Mucosa of gallbladder (tissue), 1 donor: Measurements from ENCODE around the gene VPS54. TPM values are rescaled to one million over a fixed set of nuclear protein-coding genes. Genes with fewer than 3 reads are reported as not detected.
"Not testable (repeated sequence)": the region's sequence is repeated elsewhere in the genome, so short reads cannot be mapped to it uniquely, and the experiment has no call there.

Experiments
- DNase-seq: peaks from one replicate; pipeline ENCODE4 v3.0.0-alpha.2; 2020; ENCODE audit warnings: low spot score
- total RNA-seq: library from RNA; stranded (reverse); gene quantifications from one replicate; pipeline ENCODE4 v1.2.1, GENCODE V29; 2021
- donor health status: DM: no; HTN: no; CAD: no.

The VPS54 gene
- total RNA-seq, 1 donor from 2014 or later = 22.9 TPM

- DNase-seq = not testable (repeated sequence)
These were observed 24.7 kb downstream of the VPS54 start for GRCh38 chr2:63994329-63995070.

GRCh38 chr2:63993871-63994270 lies 25.4 kb downstream of the VPS54 start:
- DNase-seq = no peak

- DNase-seq = not testable (repeated sequence)
These were observed 26.1 kb downstream of the VPS54 start for GRCh38 chr2:63993130-63993584.

DNA sequence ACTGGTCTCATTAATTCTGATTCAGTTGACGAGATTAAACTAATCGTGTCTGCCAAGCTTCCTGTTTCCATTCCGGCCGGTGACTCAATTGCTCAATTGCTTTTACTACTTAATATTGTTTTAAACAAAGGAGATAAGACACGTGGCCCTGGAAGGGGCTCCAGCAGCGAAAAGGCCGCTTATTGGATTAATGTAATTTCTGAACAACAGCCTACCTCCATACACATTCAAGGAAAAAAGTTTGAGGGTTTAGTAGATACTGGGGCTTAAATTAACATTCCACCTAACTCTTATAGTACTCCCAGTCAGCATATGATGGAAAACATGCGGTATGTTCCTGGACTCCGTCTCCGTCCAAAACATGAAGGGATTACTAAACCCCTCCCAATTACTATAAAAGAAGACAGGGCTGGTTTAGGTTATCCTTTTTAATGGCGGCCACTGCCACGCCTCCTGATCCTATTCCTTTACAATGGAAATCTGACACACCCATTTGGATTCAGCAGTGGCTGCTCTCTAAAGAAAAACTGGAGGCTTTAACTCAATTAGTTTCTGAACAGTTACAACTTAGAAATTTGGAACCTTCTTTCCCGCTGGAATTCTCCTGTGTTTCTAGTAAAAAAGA lies 27.1 kb downstream of the VPS54 start:
- DNase-seq = no peak

DNA sequence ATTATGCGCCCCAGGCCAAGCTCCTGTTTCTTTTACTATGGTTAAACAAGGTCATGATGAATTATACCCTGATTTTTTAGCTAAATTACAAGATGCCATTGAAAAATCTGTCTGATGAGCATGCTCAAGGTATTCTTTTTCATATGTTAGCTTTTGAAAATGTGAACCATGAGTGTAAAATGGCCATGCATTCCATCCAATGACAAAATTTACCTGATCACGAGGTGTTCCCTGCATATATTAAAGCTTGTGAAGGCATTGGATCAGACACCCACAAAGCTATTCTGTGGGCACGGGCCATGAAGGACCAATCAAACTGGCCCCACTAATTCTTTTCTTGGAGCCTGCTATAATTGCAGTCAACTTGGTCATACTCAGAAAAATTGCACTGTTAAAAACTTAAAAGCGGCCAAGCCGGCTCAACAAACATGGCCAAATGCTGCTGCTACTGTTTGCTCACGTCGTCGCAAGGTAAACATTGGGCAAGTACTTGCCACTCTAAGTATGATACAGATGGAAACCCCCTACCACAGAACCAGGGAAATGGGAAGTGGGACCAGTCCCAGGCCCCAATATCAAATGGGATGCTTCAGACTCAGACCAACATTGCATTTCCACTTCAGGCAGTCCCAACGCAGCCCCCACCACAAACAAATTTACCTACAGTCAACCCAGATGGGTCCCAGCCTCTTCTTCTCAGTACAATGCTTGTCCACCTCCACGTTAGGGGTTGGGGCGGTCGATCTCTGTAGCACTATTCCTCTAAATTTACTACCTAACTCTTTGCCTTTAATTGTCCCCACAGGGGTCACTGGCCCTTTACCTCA lies 27.8 kb downstream of the VPS54 start:
- DNase-seq = not testable (repeated sequence)

GRCh38 chr2:63990072-63990471 lies 29.2 kb downstream of the VPS54 start:
- no peak for DNase-seq

DNA sequence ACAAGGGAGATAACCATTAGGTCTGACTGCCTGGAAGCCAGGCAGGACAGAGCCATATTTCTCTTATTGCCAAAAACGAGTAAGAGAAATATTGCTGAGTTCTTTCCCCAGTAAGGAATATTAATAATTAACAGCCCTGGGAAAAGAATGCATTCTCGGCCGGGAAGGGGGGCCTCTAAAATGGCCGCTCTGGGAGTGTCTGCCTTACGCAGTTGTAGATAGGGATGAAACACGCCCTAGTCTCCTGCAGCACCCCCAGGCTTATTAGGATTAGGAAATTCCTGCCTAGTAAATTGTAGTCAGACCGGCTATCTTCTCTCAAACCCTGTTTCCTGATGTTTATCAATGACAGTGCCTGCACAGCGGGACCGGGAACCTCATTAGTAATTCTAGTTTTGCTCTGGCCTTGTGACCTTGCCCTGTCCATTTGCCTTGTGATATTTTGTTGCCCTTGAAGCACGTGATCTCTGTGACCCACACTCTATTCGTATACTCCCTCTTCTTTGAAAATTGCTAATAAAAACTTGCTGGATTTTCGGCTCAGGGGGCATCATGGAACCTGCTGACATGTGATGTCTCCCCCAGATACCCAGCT lies 30.3 kb downstream of the VPS54 start:
- not testable (repeated sequence) for DNase-seq

- no peak for DNase-seq
These were observed 34.4 kb downstream of the VPS54 start for GRCh38 chr2:63984606-63985359.

- DNase-seq = no peak
These were observed 35.1 kb downstream of the VPS54 start for GRCh38 chr2:63983986-63984605.

DNA sequence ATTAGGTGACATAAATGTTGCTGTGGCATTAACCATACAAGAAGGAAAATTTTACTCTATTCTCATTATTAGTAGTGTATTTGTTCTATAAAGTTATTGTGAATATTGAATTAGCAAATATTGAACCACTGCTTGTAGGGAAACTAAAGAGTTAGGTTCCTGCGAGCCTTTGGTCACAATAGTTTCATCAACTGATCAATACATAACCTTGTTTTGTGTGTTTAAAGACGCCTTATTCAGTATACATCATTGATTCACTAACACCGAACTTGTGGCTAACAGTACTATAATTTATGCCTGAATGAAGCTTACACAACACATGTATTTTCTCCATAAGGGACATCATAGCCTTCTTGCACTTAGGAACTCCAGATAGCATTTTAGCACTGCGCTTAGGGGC lies 36.9 kb downstream of the VPS54 start:
- no peak for DNase-seq

- no peak for DNase-seq
These were observed 37.5 kb downstream of the VPS54 start for GRCh38 chr2:63981702-63982103.

DNA sequence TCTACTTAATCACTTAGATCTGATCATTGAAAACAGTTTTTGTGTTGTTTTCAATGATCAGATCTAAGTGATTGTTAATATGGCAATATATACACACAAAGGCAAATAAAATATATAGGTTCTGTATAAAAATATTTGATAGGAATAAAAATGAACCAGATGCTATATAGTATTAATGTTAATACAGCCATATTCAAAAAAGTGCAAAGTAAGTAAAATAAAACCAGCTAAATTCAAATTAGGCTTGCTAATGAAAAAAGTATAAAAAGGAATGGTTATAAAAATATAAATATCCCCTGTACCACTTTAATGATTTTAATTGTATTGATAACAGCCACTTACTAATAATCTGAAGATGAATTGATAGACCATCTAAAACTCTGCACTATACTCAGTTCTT lies 38.4 kb downstream of the VPS54 start:
- DNase-seq = no peak

DNA sequence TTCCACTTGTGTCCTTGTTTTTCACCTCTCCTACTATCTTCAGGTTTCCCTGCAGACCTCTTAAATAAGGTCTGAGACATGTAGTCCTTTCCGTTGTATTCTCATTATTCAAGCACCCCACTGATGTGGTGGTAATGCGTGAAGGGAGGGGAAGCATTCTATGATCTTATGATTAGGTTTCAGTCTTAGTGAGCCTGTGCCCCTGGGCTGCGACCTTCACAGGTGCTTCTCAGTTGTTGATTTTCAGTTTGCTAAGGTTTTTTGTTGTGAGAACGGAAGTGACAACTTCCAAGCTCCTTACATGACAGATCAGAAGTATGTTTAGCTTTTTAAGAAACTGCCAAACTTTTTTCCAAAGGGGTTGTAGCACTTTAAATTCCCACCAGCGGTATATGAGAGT lies 41.3 kb downstream of the VPS54 start:
- no peak for DNase-seq

GRCh38 chr2:63976125-63976510 lies 43.1 kb downstream of the VPS54 start:
- DNase-seq = no peak

- no peak for DNase-seq
These were observed 43.6 kb downstream of the VPS54 start for GRCh38 chr2:63975437-63976124.

DNA sequence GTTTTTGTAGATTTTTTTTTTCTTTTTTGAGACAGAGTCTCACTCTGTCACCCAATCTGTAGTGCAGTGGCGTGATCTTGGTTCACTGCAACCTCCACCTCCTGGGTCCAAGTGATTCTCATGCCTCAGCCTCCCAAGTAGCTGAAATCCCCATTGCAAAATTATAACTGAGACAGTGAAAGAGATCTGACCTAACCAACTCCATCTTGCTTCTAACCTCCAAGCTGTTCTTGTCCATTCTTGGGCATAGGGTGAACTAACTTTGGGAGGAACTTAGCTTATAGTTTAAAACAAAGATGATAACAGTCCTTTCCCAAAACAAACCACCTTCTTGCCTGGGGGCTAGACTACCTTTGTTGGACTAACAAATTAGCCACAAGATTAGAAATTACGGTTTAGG lies 44.2 kb downstream of the VPS54 start:
- DNase-seq = not testable (repeated sequence)

- no peak for DNase-seq
These were observed 57.0 kb downstream of the VPS54 start for GRCh38 chr2:63962186-63962585.

GRCh38 chr2:63950414-63950813 lies 68.8 kb downstream of the VPS54 start:
- no peak for DNase-seq

- no peak for DNase-seq
These were observed 76.4 kb downstream of the VPS54 start for GRCh38 chr2:63942788-63943187.

DNA sequence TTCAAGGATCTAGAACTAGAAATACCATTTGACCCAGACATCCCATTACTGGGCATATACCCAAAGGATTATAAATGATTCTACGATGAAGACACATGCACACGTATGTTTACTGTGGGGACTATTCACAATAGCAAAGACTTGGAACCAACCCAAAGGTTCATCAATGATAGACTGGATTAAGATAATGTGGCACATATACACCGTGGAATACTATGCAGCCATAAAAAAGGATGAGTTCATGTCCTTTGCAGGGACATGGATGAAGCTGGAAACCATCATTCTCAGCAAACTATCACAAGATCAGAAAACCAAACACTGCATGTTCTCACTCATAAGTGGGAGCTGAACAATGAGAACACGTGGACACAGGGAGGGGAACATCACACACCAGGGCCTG lies 87.1 kb downstream of the VPS54 start:
- not testable (repeated sequence) for DNase-seq
